Measurements from ENCODE around the gene ESRRA.

DNA sequence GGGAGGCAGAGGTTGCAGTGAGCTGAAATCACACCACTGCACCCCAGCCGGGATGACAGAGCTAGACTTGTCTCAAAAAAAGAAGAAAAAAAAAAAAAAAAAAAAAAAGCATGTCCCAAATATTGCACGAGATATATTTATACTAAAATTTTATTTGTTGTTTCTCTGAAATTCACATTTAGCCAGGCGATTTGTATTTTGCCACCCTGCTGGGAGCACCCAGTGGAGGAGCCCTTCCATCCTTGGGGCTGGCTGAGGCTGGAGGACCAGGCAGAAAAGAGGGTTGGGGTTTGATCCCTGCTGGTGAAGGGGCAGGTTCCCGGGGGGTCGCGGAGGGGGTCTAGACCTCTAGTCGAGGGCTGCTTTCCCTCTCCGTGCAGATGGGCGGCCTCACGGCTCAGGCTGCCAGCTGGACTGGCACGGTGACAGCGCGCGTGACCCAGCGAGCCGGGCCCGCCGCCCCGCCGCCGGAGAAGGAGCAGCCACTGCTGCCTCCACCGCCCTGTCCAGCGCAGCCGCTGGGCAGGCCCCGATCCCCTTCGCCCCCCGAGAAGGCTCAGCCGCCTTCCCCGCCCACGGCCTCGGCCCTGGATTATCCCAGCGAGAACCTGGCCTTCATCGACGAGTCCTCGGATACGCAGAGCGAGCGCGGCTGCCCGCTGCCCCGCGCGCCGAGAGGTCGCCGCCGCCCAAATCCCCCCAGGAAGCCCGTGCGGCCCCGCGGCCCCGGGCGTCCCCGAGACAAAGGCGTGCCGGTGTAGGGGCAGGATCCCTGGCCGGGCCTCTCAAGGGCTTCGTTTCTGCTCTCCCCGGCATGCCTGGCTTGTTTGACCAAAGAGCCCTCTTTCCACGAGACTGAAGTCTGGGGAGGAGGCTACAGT lies 6.1 kb upstream of the ESRRA start:
- TF ChIP-seq POLR2AphosphoS5 (IDR thresholded peaks at IDR 0.05; ENCODE audit: low read depth, low read length) (no peak), TAF1 (CRISPR knock-in tag; IDR thresholded peaks at IDR 0.05) (no peak), ZEB1 (IDR thresholded peaks at IDR 0.05; ENCODE audit: insufficient replicate concordance, low read depth) (no peak)
